Keratinocyte (primary cell): ENCODE results near the gene NUP153. TPM values are rescaled to one million over a fixed set of nuclear protein-coding genes. Genes with fewer than 3 reads are reported as not detected.

Source experiments
- DNase-seq: peaks from one replicate; pipeline ENCODE4 v3.0.0-alpha.2; 2011; ENCODE audit warnings: low read depth, missing footprints, low spot score
- FAIRE-seq: peaks from 2 replicates; lab custom pipeline; 2011; peaks lifted over from hg19 to GRCh38; lab: Jason Lieb, UNC
- H2AFZ ChIP-seq: 2 replicates; pipeline ENCODE4 v1.6.0; 2012; ENCODE audit warnings: low read length, control low read depth, inconsistent platforms; ENCODE audit not compliant: control insufficient read depth
- H3K27ac ChIP-seq: 2 replicates; pipeline ENCODE4 v1.5.1; 2011; ENCODE audit warnings: low read length; ENCODE audit not compliant: control insufficient read depth, insufficient read depth
- H3K27me3 ChIP-seq: 3 replicates; pipeline ENCODE4 v1.6.0; 2011; ENCODE audit warnings: low read length; ENCODE audit not compliant: control insufficient read depth, insufficient read depth; ENCODE audit errors: extremely low read depth
- H3K36me3 ChIP-seq, 2 experiments: 2 replicates in 1 of 2; 3 replicates in 1 of 2; pipeline ENCODE4 v1.5.1; 2011; ENCODE audit warnings: low read length in 2 of 2, mild to moderate bottlenecking in 1 of 2; ENCODE audit not compliant: control insufficient read depth in 2 of 2, insufficient read depth in 2 of 2; ENCODE audit errors: extremely low read depth in 1 of 2
- H3K4me1 ChIP-seq: 3 replicates; pipeline ENCODE4 v1.5.1; 2011; ENCODE audit warnings: low read length; ENCODE audit not compliant: control insufficient read depth, insufficient read depth; ENCODE audit errors: extremely low read depth
- H3K4me2 ChIP-seq: 3 replicates; pipeline ENCODE4 v1.6.0; 2011; ENCODE audit warnings: low read depth, low read length; ENCODE audit not compliant: control insufficient read depth, insufficient read depth; ENCODE audit errors: extremely low read depth
- H3K4me3 ChIP-seq, 3 experiments: fragments of 200-600 bp in 1 of 3; sonication (generic) in 1 of 3; 2 replicates in 2 of 3; 3 replicates in 1 of 3; pipeline ENCODE4 v1.5.1; 2011 to 2016; ENCODE audit warnings: low read length in 3 of 3, mild to moderate bottlenecking in 3 of 3, control low read depth in 2 of 3, inconsistent platforms in 1 of 3, low read depth in 1 of 3, mixed read lengths in 1 of 3, mixed run types in 1 of 3, moderate library complexity in 1 of 3; ENCODE audit not compliant: control insufficient read depth in 2 of 3, insufficient read depth in 2 of 3; ENCODE audit errors: extremely low read depth in 1 of 3
- H3K79me2 ChIP-seq: 2 replicates; pipeline ENCODE4 v1.6.0; 2012; ENCODE audit warnings: low read length; ENCODE audit not compliant: control insufficient read depth, insufficient read depth
- H3K9ac ChIP-seq: 3 replicates; pipeline ENCODE4 v1.6.0; 2011; ENCODE audit warnings: low read length; ENCODE audit not compliant: control insufficient read depth, insufficient read depth; ENCODE audit errors: extremely low read depth
- H3K9me1 ChIP-seq: 3 replicates; pipeline ENCODE4 v1.6.0; 2011; ENCODE audit warnings: low read length; ENCODE audit not compliant: control insufficient read depth, insufficient read depth; ENCODE audit errors: extremely low read depth
- H3K9me3 ChIP-seq: 2 replicates; pipeline ENCODE4 v1.5.1; 2012; ENCODE audit warnings: low read depth, low read length; ENCODE audit not compliant: control insufficient read depth
- H4K20me1 ChIP-seq: 3 replicates; pipeline ENCODE4 v1.6.0; 2011; ENCODE audit warnings: low read length; ENCODE audit not compliant: control insufficient read depth, insufficient read depth; ENCODE audit errors: extremely low read depth
- CTCF ChIP-seq, 3 experiments: IDR thresholded peaks in 1 of 3; conservative IDR thresholded peaks in 1 of 3; optimal IDR thresholded peaks in 1 of 3; 2 replicates in 2 of 3; 3 replicates in 1 of 3; pipeline versions ENCODE3 to v1.5.1; 2011; ENCODE audit warnings: low read length in 3 of 3, mild to moderate bottlenecking in 3 of 3, moderate library complexity in 2 of 3, control low read depth in 1 of 3, inconsistent platforms in 1 of 3; ENCODE audit not compliant: insufficient read depth in 2 of 3; ENCODE audit errors: extremely low read depth in 1 of 3
- EZH2 ChIP-seq: IDR thresholded peaks from one replicate; pipeline ENCODE4 v1.6.1; 2012; ENCODE audit warnings: inconsistent platforms, mild to moderate bottlenecking, low read length, moderate library complexity
- dilution Hi-C: fragments of 300-500 bp; cut with MboI; formaldehyde crosslinking; loops from one replicate; pipeline ENCODE4 v1.7.0; 2020; ENCODE audit warnings: low sequenced_read_pairs; ENCODE audit not compliant: extremely low pct_ligation_motif_present
- polyA plus RNA-seq, 5 experiments: library from polyadenylated mRNA; depleted of rRNA in 3 of 5; stranded (reverse) in 3 of 5; stranded (forward) in 1 of 5; unstranded in 1 of 5; fragments of >200 nt; gene quantifications; 1 replicate in 1 of 5; 2 replicates in 3 of 5; 3 replicates in 1 of 5; pipeline versions ENCODE4 v1.2.1 to v1.2.3, GENCODE V29; 2011 to 2012; ENCODE audit warnings: missing spikeins in 2 of 5, low read depth in 1 of 5, low replicate concordance in 1 of 5
- small RNA-seq, 3 experiments: library from RNA; depleted of rRNA; stranded (forward); fragments of <200 nt; gene quantifications; one replicate each; pipeline ENCODE3, GENCODE V24; 2012; ENCODE audit warnings: low read depth in 3 of 3, low replicate concordance in 1 of 3; ENCODE audit not compliant: insufficient read length in 3 of 3

NUP153 gene
- polyA plus RNA-seq, 1 donor (not counting 4 experiments of a cell fraction or from before 2014, with no cell fraction given) = 27.6 TPM

GRCh38 chr6:17565399-17565798 lies 141.3 kb downstream of the NUP153 start:
- dilution Hi-C loops = no loop called here
- H3K36me3 ChIP-seq = no peaks in the 10 kb centered on the region
- H3K79me2 ChIP-seq = no peaks in the 10 kb centered on the region
- no peaks in the 10 kb centered on the region for H3K9me1 ChIP-seq
- H3K4me3 ChIP-seq = no peak overlapping the region
- TF ChIP-seq EZH2 (no peak), CTCF (optimal IDR thresholded peaks at IDR 0.05 in 1 of 3, IDR thresholded peaks at IDR 0.05 in 1 of 3, conservative IDR thresholded peaks at IDR 0.05 in 1 of 3; ENCODE audit: extremely low read depth in 1 of 3, insufficient read depth in 2 of 3, low read length in 3 of 3) (no peak)
- no peak for FAIRE-seq
- no peaks in the 10 kb centered on the region for H4K20me1 ChIP-seq
- no peaks in the 10 kb centered on the region for H3K9me3 ChIP-seq
- H3K27me3 ChIP-seq = no peaks in the 10 kb centered on the region
- DNase-seq = no peak
- H3K4me1 ChIP-seq = no peaks in the 10 kb centered on the region
- no peak overlapping the region for H3K27ac ChIP-seq
- no peak overlapping the region for H3K4me2 ChIP-seq
- no peak overlapping the region for H3K9ac ChIP-seq
- H2AFZ ChIP-seq = no peak overlapping the region

Small RNA genes within 50 kb of the gene (small RNA-seq; reads per million reads assigned to genes)
- gene RF00019 = 0 reads per million in 3 experiments
- 0.07 to 2.7 (median 2.3) reads per million in 3 experiments for gene RNA5SP204
- 0 reads per million in 3 experiments for gene RNU6-190P
- gene SUMO2P13 = 0 reads per million in 3 experiments

Other genes with a start within 250 kb of the NUP153 start
- 4.2 to 9.1 TPM (median 8.4 TPM) in 3 replicates for gene FAM8A1, start 106.6 kb downstream of the NUP153 start, polyA plus RNA-seq